Uterus (tissue), 2 donors: Measurements from ENCODE around the gene WDR47.

ENCODE experiments used
- POLR2A ChIP-seq, 2 donors: fragments of 450-650 bp; IDR thresholded peaks; one replicate each; pipeline ENCODE4 v1.6.1; 2016; ENCODE audit warnings: antibody characterized with exemption in 2 of 2, mild to moderate bottlenecking in 1 of 2, moderate library complexity in 1 of 2
- TF ChIP-seq, protein P1 (sequence below), 4 experiments: fragments of 200-600 bp in 2 of 4; fragments of 450-650 bp in 2 of 4; sonication (generic) in 2 of 4; IDR thresholded peaks; one replicate each; pipeline ENCODE4 v1.5.1; 2016 to 2019; ENCODE audit warnings: antibody characterized with exemption in 4 of 4, mild to moderate bottlenecking in 2 of 4, moderate library complexity in 1 of 4

DNA sequence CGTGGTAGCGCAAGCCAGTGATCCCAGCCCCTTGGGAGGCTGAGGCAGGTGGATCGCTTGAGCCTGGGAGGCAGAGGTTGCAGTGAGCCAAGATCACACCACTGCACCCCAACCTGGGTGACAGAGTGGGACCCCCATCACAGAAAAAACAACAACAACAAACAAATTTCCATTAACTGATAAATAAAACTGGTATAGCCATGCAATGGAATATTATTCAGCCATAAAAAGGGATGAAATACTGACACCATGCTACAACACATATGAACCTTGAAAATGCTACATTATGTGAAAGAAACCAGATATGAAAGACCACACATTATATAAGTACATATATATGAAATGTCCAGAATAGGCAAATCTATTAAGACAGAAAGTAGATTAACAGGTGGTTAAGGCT, 90.7 kb downstream of the WDR47 start:
- no peak for TF ChIP-seq POLR2A (IDR thresholded peaks at IDR 0.05)
- TF ChIP-seq, protein P1, sequence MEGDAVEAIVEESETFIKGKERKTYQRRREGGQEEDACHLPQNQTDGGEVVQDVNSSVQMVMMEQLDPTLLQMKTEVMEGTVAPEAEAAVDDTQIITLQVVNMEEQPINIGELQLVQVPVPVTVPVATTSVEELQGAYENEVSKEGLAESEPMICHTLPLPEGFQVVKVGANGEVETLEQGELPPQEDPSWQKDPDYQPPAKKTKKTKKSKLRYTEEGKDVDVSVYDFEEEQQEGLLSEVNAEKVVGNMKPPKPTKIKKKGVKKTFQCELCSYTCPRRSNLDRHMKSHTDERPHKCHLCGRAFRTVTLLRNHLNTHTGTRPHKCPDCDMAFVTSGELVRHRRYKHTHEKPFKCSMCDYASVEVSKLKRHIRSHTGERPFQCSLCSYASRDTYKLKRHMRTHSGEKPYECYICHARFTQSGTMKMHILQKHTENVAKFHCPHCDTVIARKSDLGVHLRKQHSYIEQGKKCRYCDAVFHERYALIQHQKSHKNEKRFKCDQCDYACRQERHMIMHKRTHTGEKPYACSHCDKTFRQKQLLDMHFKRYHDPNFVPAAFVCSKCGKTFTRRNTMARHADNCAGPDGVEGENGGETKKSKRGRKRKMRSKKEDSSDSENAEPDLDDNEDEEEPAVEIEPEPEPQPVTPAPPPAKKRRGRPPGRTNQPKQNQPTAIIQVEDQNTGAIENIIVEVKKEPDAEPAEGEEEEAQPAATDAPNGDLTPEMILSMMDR (IDR thresholded peaks at IDR 0.05): no peak
